ENCODE measurements around the gene PHF21A. TPM values are rescaled to one million over a fixed set of nuclear protein-coding genes. Genes with fewer than 3 reads are reported as not detected.

Gene PHF21A
- total and polyA plus RNA-seq, 2 donors (not counting 3 experiments of a cell fraction or from before 2014, with no cell fraction given): 14.1 to 30.5 TPM

DNA sequence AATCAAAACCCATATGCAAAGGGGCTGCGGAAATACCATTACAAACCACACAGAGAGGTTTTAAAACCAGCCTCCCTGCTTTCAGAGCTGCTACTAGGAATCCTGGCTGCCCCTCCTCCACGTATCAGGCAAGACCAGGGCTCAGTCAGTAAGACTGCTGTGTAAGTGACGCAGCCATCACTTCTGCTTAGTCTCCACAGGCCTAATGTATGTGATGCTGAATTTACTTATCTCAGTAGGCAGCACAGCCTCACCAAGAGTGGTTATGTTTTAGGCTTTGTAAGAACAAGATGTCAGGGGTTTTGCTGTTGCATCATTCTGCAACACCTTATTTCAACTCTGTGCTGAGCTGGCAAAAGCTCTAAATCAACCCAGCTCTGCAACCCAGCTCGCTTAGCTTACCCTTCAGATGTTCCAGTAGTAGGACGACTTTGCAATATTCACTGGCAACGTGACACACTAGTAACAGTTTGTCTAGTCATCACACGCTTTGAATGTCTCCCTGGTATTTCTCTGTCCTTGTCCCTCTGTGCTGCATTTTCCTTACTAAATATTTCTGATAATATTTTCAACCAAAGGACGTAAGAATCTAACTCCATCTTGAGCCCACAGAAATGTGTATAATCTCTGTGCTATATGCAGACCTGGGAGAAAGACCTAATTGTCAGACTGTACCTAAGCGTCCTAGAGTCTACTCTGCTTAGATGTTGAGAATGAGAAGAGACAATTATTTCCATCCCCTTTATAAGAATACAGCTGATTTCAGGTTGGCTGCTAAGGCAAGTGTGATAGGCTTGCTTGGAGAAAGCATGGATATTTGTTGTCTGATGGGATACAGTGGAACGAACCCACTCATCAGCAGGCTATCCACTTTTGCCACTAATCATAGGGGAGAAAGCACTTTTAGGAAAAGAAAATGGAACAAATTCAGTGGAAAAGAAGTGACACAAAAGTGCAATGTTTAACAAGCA, 126.6 kb downstream of the PHF21A start:
- dilution Hi-C loops (cut with MboI; ENCODE audit: extremely low pct_ligation_motif_present, low sequenced_read_pairs) (no loop called here), intact Hi-C loops (cut with micrococcal nuclease) (no loop called here)
- Histone ChIP-seq H3K4me1 (ENCODE audit: control insufficient read depth, extremely low read depth, insufficient read depth, low read length) (no peaks in the 10 kb centered on the region), H4K20me1 (replicated peaks; ENCODE audit: control insufficient read depth, extremely low read depth, insufficient read depth, low read length) (no peaks in the 10 kb centered on the region), H3K4me2 (ENCODE audit: insufficient read depth, low read length) (no peak overlapping the region), H3K27ac (ENCODE audit: insufficient read depth, low read depth, low read length) (no peak overlapping the region), H3K27me3 (ENCODE audit: control insufficient read depth in 2 of 2, insufficient read depth in 2 of 2, low read length in 2 of 2) (no peaks in the 10 kb centered on the region), H3K9me3 (replicated peaks; ENCODE audit: control insufficient read depth, insufficient read depth, low read length) (no peaks in the 10 kb centered on the region), H3K36me3 (ENCODE audit: control insufficient read depth in 2 of 2, extremely low read depth in 1 of 2, insufficient read depth in 2 of 2, low read length in 2 of 2) (no peaks in the 10 kb centered on the region), H3K4me3 (replicated peaks in 1 of 3; ENCODE audit: insufficient read depth in 1 of 3, low read depth in 1 of 3, low read length in 3 of 3) (no peak overlapping the region), H3K9ac (replicated peaks; ENCODE audit: extremely low read depth, insufficient read depth, low read length) (no peak overlapping the region), H3K79me2 (ENCODE audit: control insufficient read depth, insufficient read depth, low read length) (no peaks in the 10 kb centered on the region), H3K9me1 (replicated peaks; ENCODE audit: control insufficient read depth, extremely low read depth, insufficient read depth, low read length) (no peaks in the 10 kb centered on the region), H2AFZ (ENCODE audit: low read depth, low read length) (no peak overlapping the region)
- ChIA-PET CTCF (interaction anchor here (1.1 to 5.7 kb wide), 5 partner anchors 9 to 30 kb away, joined by 3 to 23 read pairs (median 14); no protein-coding TSS in a partner anchor), POLR2A (no interaction called here)
- DNase-seq (ENCODE audit: low read depth, low spot score): no peak
- FAIRE-seq: no peak
- BruUV-seq (replicated peaks): no TSS peak
- TF ChIP-seq, protein P1, sequence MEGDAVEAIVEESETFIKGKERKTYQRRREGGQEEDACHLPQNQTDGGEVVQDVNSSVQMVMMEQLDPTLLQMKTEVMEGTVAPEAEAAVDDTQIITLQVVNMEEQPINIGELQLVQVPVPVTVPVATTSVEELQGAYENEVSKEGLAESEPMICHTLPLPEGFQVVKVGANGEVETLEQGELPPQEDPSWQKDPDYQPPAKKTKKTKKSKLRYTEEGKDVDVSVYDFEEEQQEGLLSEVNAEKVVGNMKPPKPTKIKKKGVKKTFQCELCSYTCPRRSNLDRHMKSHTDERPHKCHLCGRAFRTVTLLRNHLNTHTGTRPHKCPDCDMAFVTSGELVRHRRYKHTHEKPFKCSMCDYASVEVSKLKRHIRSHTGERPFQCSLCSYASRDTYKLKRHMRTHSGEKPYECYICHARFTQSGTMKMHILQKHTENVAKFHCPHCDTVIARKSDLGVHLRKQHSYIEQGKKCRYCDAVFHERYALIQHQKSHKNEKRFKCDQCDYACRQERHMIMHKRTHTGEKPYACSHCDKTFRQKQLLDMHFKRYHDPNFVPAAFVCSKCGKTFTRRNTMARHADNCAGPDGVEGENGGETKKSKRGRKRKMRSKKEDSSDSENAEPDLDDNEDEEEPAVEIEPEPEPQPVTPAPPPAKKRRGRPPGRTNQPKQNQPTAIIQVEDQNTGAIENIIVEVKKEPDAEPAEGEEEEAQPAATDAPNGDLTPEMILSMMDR (IDR thresholded peaks at IDR 0.05; ENCODE audit: extremely low read depth in 1 of 2, insufficient read depth in 1 of 2, low read depth in 1 of 2, low read length in 2 of 2): no peak
- no peak for TF ChIP-seq POLR2A (IDR thresholded peaks at IDR 0.05; ENCODE audit: low read depth, low read length)
- no peak for TF ChIP-seq JUN (IDR thresholded peaks at IDR 0.05; ENCODE audit: borderline replicate concordance, insufficient read depth, insufficient read length, low read depth)
- TF ChIP-seq FOS (IDR thresholded peaks at IDR 0.05; ENCODE audit: borderline replicate concordance, insufficient read depth, low read length): no peak
- TF ChIP-seq POLR2AphosphoS5 (IDR thresholded peaks at IDR 0.05; ENCODE audit: insufficient read depth, low read depth, low read length): no peak
- TF ChIP-seq, protein P2, sequence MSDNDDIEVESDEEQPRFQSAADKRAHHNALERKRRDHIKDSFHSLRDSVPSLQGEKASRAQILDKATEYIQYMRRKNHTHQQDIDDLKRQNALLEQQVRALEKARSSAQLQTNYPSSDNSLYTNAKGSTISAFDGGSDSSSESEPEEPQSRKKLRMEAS (IDR thresholded peaks at IDR 0.05; ENCODE audit: insufficient read depth, insufficient read length): no peak
- TF ChIP-seq MYC (IDR thresholded peaks at IDR 0.05; ENCODE audit: low read depth, low read length): no peak
- TF ChIP-seq EZH2 (IDR thresholded peaks at IDR 0.05; ENCODE audit: borderline replicate concordance, low read depth, low read length, severe bottlenecking): no peak
- no peak for TF ChIP-seq GATA2 (IDR thresholded peaks at IDR 0.05; ENCODE audit: insufficient read depth, insufficient read length, low read depth, low read length)

Measured in endothelial cell of umbilical vein (primary cell).